ENCODE measurements around the gene GLP2R.

GLP2R gene

DNA sequence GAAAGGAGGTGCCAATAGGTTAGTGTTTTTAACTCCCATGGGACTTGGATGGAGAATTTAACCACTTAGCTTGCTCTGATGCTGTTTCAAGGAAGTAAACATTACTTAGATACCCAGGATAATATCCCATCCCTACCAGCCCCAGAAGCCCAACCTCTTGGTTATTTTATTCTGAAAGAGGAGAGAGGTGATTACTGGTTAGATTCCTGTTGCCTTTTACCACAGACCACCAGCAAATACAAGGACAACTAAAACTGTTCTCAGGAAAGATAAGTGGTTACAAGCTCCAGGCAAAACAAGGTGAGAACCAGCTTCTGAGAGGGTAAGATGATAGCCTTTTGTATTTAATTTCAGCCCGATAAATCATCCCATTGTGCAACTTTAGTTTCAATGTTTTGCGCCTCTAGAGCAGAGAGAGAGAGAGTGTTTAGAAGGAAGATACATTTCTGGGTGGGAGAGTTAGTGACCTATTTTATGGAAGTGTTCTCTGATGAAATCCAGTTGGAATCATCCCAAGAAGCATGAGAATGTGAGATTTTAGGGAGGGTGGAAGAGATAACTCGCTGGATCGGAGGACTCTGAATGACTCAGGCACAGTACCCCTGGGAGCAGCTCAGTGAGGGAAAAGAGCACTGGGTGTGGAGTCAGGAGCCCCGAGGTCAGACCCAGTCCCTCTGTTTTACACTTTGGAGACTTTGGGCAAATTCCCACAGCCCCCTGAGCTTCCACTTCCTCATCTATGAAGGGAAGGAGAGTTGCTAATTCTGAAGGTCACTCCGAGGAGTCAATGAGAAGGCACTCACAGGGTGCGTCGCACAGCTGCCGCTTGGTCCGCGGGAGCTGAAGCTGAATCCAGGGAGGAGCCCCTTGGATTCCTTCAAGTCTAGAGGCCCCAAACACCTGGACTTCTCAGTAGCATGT lies 12.1 kb downstream of the GLP2R start:
- no peaks in the 10 kb centered on the region for H3K9me3 ChIP-seq
- no peaks in the 10 kb centered on the region for H3K4me1 ChIP-seq
- H3K4me3 ChIP-seq (ENCODE audit: low read depth, low read length) = no peak overlapping the region
- H3K36me3 ChIP-seq = no peaks in the 10 kb centered on the region
- DNase-seq = no peak
- no peaks in the 10 kb centered on the region for H3K27me3 ChIP-seq
- TF ChIP-seq, protein P1, sequence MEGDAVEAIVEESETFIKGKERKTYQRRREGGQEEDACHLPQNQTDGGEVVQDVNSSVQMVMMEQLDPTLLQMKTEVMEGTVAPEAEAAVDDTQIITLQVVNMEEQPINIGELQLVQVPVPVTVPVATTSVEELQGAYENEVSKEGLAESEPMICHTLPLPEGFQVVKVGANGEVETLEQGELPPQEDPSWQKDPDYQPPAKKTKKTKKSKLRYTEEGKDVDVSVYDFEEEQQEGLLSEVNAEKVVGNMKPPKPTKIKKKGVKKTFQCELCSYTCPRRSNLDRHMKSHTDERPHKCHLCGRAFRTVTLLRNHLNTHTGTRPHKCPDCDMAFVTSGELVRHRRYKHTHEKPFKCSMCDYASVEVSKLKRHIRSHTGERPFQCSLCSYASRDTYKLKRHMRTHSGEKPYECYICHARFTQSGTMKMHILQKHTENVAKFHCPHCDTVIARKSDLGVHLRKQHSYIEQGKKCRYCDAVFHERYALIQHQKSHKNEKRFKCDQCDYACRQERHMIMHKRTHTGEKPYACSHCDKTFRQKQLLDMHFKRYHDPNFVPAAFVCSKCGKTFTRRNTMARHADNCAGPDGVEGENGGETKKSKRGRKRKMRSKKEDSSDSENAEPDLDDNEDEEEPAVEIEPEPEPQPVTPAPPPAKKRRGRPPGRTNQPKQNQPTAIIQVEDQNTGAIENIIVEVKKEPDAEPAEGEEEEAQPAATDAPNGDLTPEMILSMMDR (IDR thresholded peaks at IDR 0.05; ENCODE audit: low read depth, low read length) = no peak

DNA sequence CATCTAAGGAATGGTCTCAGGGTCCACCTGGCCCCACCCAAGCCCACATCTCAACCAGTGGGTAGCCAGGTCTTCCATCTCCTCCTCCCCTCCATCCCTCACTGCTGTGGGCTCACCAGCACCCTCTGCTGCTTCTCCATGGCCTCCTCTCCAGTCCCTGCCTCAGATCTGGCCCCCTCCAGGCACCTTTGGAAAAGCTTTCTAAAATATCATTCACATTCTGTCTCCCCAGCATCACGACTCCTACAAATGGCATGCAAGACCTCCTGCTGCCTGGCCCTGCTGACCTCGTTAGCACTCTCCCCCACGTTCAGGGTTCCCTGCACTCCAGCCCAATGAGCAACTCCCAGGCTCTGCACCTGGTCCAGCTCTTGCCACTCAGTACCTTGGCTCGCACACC lies 13.7 kb downstream of the GLP2R start:
- Histone ChIP-seq H3K4me3 (ENCODE audit: low read depth, low read length) (no peak overlapping the region), H3K36me3 (no peaks in the 10 kb centered on the region), H3K27me3 (no peaks in the 10 kb centered on the region), H3K4me1 (no peaks in the 10 kb centered on the region), H3K9me3 (no peaks in the 10 kb centered on the region)
- TF ChIP-seq, protein P1 (IDR thresholded peaks at IDR 0.05; ENCODE audit: low read depth, low read length) = no peak
- no peak for DNase-seq

GRCh38 chr17:9842057-9842758 lies 16.5 kb downstream of the GLP2R start:
- TF ChIP-seq, protein P1 (IDR thresholded peaks at IDR 0.05; ENCODE audit: low read depth, low read length) = no peak
- H3K36me3 ChIP-seq = no peaks in the 10 kb centered on the region
- no peak overlapping the region for H3K4me3 ChIP-seq (ENCODE audit: low read depth, low read length)
- DNase-seq = no peak
- H3K4me1 ChIP-seq = no peaks in the 10 kb centered on the region
- H3K9me3 ChIP-seq = no peaks in the 10 kb centered on the region
- H3K27me3 ChIP-seq = no peaks in the 10 kb centered on the region

GRCh38 chr17:9843152-9844010 lies 17.7 kb downstream of the GLP2R start:
- no peaks in the 10 kb centered on the region for H3K36me3 ChIP-seq
- no peaks in the 10 kb centered on the region for H3K27me3 ChIP-seq
- no peak for DNase-seq
- no peak overlapping the region for H3K4me3 ChIP-seq (ENCODE audit: low read depth, low read length)
- no peaks in the 10 kb centered on the region for H3K9me3 ChIP-seq
- no peaks in the 10 kb centered on the region for H3K4me1 ChIP-seq
- TF ChIP-seq, protein P1 (IDR thresholded peaks at IDR 0.05; ENCODE audit: low read depth, low read length) = no peak

- no peaks in the 10 kb centered on the region for H3K4me1 ChIP-seq
- no peaks in the 10 kb centered on the region for H3K9me3 ChIP-seq
- no peaks in the 10 kb centered on the region for H3K27me3 ChIP-seq
- DNase-seq = no peak
- no peaks in the 10 kb centered on the region for H3K36me3 ChIP-seq
- H3K4me3 ChIP-seq (ENCODE audit: low read depth, low read length) = no peak overlapping the region
- TF ChIP-seq, protein P1 (IDR thresholded peaks at IDR 0.05; ENCODE audit: low read depth, low read length) = no peak
These were observed 18.4 kb downstream of the GLP2R start for GRCh38 chr17:9844153-9844552.

Measured in BE2C (cell line).